ENCODE measurements around the gene COL20A1. TPM values are rescaled to one million over a fixed set of nuclear protein-coding genes. Genes with fewer than 3 reads are reported as not detected.
"Not testable (repeated sequence)": the region's sequence is repeated elsewhere in the genome, so short reads cannot be mapped to it uniquely, and the experiment has no call there.

COL20A1 gene
- total and polyA plus RNA-seq, 2 experiments from 2014 or later: not detected

GRCh38 chr20:63337786-63338420 lies 44.9 kb downstream of the COL20A1 start:
- Histone ChIP-seq H2AFZ (no peak overlapping the region), H3K9me3 (ENCODE audit: low read depth) (no peaks in the 10 kb centered on the region), H3K79me2 (ENCODE audit: insufficient read depth) (no peaks in the 10 kb centered on the region), H3K27me3 (replicated peaks; ENCODE audit: insufficient read depth) (peaks cover 21% of the 10 kb centered on the region), H3K27ac (no peak overlapping the region), H3K4me3 (no peak overlapping the region), H3K4me1 (ENCODE audit: insufficient read depth) (no peaks in the 10 kb centered on the region), H4K20me1 (ENCODE audit: insufficient read depth) (no peaks in the 10 kb centered on the region), H3K9ac (no peak overlapping the region), H3K36me3 (ENCODE audit: low read depth) (no peaks in the 10 kb centered on the region), H3K4me2 (ENCODE audit: unreplicated experiment) (no peak overlapping the region), H3K9me2 (ENCODE audit: insufficient read depth) (no peaks in the 10 kb centered on the region), H3F3A (ENCODE audit: insufficient read depth) (peaks cover 16% of the 10 kb centered on the region)
- TF ChIP-seq EZH2phosphoT487 (IDR thresholded peaks at IDR 0.05; ENCODE audit: insufficient read depth, low read depth) (no peak), EZH2 (IDR thresholded peaks at IDR 0.05; ENCODE audit: insufficient read depth, poor library complexity, severe bottlenecking) (no peak)
- 53 to 64% methylated on average over 12 of the region's 12 CpGs for WGBS, 2 experiments (ENCODE audit: low coverage in 1 of 2, low lambda C conversion rate in 2 of 2, missing lambda C conversion rate in 2 of 2)
- in situ Hi-C loops (cut with MboI): no loop called here
- no peak for DNase-seq

- H2AFZ ChIP-seq; H3K9ac ChIP-seq; H3K4me1 ChIP-seq (ENCODE audit: insufficient read depth); H3K4me3 ChIP-seq; H3K79me2 ChIP-seq (ENCODE audit: insufficient read depth); H3K4me2 ChIP-seq (ENCODE audit: unreplicated experiment); in situ Hi-C loops (cut with MboI); H3K9me3 ChIP-seq (ENCODE audit: low read depth); H3K27ac ChIP-seq; DNase-seq; H4K20me1 ChIP-seq (ENCODE audit: insufficient read depth); H3K36me3 ChIP-seq (ENCODE audit: low read depth); H3K9me2 ChIP-seq (ENCODE audit: insufficient read depth): not testable (repeated sequence)
- 49 to 55% methylated on average over 14 of the region's 14 CpGs for WGBS, 2 experiments (ENCODE audit: low coverage in 1 of 2, low lambda C conversion rate in 2 of 2, missing lambda C conversion rate in 2 of 2)
- peaks cover 21% of the 10 kb centered on the region for H3K27me3 ChIP-seq (replicated peaks; ENCODE audit: insufficient read depth)
- H3F3A ChIP-seq (ENCODE audit: insufficient read depth): peaks cover 16% of the 10 kb centered on the region
Measured at GRCh38 chr20:63339154-63340094, 46.4 kb downstream of the COL20A1 start.

DNA sequence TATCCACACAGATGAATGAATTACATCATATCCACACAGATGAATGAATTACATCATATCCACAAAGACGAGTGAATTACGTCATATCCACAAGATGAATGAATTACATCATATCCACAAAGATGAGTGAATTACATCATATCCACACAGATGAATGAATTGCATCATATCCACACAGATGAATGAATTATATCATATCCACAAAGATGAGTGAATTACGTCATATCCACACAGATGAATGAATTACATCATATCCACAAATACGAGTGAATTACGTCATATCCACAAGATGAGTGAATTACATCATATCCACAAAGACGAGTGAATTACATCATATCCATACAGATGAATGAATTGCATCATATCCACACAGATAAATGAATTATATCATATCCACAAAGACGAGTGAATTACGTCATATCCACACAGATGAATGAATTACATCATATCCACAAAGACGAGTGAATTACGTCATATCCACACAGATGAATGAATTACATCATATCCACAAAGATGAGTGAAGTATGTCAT lies 47.2 kb downstream of the COL20A1 start:
- H3F3A ChIP-seq (ENCODE audit: insufficient read depth): peaks cover 16% of the 10 kb centered on the region
- WGBS, 2 experiments (ENCODE audit: low coverage in 1 of 2, low lambda C conversion rate in 2 of 2, missing lambda C conversion rate in 2 of 2): 36 to 43% methylated on average over 10 of the region's 10 CpGs
- H3K36me3 ChIP-seq (ENCODE audit: low read depth); H3K9ac ChIP-seq; H3K79me2 ChIP-seq (ENCODE audit: insufficient read depth); H3K4me2 ChIP-seq (ENCODE audit: unreplicated experiment); H2AFZ ChIP-seq; in situ Hi-C loops (cut with MboI); H4K20me1 ChIP-seq (ENCODE audit: insufficient read depth); H3K4me1 ChIP-seq (ENCODE audit: insufficient read depth); DNase-seq; H3K27ac ChIP-seq; H3K9me2 ChIP-seq (ENCODE audit: insufficient read depth); H3K4me3 ChIP-seq; H3K9me3 ChIP-seq (ENCODE audit: low read depth): not testable (repeated sequence)
- H3K27me3 ChIP-seq (replicated peaks; ENCODE audit: insufficient read depth): peaks cover 21% of the 10 kb centered on the region

GRCh38 chr20:63342561-63343459 lies 49.8 kb downstream of the COL20A1 start:
- DNase-seq: no peak
- H3K4me2 ChIP-seq (ENCODE audit: unreplicated experiment): no peak overlapping the region
- no peaks in the 10 kb centered on the region for H4K20me1 ChIP-seq (ENCODE audit: insufficient read depth)
- no peak overlapping the region for H3K27ac ChIP-seq
- H3K9me3 ChIP-seq (ENCODE audit: low read depth): no peaks in the 10 kb centered on the region
- H3K36me3 ChIP-seq (ENCODE audit: low read depth): no peaks in the 10 kb centered on the region
- no peaks in the 10 kb centered on the region for H3K9me2 ChIP-seq (ENCODE audit: insufficient read depth)
- H2AFZ ChIP-seq: no peak overlapping the region
- peaks cover 4% of the 10 kb centered on the region; the same call in 1 of the 2 replicates for H3K27me3 ChIP-seq (replicated peaks; ENCODE audit: insufficient read depth)
- H3K79me2 ChIP-seq (ENCODE audit: insufficient read depth): no peaks in the 10 kb centered on the region
- TF ChIP-seq EZH2phosphoT487 (IDR thresholded peaks at IDR 0.05; ENCODE audit: insufficient read depth, low read depth): no peak
- TF ChIP-seq EZH2 (IDR thresholded peaks at IDR 0.05; ENCODE audit: insufficient read depth, poor library complexity, severe bottlenecking): no peak
- WGBS, 2 experiments (ENCODE audit: low coverage in 1 of 2, low lambda C conversion rate in 2 of 2, missing lambda C conversion rate in 2 of 2): 75 to 79% methylated on average over 54 to 59 of the region's 59 CpGs
- H3K4me1 ChIP-seq (ENCODE audit: insufficient read depth): no peaks in the 10 kb centered on the region
- in situ Hi-C loops (cut with MboI): no loop called here
- H3F3A ChIP-seq (ENCODE audit: insufficient read depth): peaks cover 16% of the 10 kb centered on the region
- no peak overlapping the region for H3K4me3 ChIP-seq
- H3K9ac ChIP-seq: no peak overlapping the region
